ENCODE data around the gene PHF24.
"Not testable (repeated sequence)": the region's sequence is repeated elsewhere in the genome, so short reads cannot be mapped to it uniquely, and the experiment has no call there.

Gene PHF24

GRCh38 chr9:34996905-34997279, 38.8 kb downstream of the PHF24 start:
- no peak for DNase-seq (ENCODE audit: low read depth)

DNA sequence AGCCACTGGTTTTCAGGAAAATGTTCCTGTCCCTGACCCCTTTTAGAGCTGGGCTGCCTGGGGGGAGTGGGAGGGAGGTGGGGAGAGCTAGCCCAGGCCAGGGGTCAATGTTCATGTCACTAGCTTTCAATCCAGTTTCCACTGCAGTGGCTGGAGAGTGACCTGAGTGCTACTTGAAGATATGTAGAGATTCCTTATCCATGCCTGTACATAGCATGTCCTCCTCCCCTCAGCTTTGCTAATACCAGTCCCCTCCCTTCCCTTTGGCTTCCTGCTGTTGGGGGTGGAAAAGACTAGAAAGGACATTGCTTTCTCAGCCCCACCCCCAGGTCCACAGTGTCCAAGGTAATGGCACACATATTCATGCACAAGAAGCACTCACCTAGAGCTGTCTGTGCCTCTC, 39.3 kb downstream of the PHF24 start:
- no peak for DNase-seq (ENCODE audit: low read depth)

- no peak for DNase-seq (ENCODE audit: low read depth)
These were observed 40.2 kb downstream of the PHF24 start for GRCh38 chr9:34998266-34998665.

- DNase-seq (ENCODE audit: low read depth), result no peak
These were observed 41.5 kb downstream of the PHF24 start for GRCh38 chr9:34999576-34999975.

- no peak for DNase-seq (ENCODE audit: low read depth)
These were observed 42.6 kb downstream of the PHF24 start for GRCh38 chr9:35000535-35001284.

GRCh38 chr9:35001285-35001677, 43.2 kb downstream of the PHF24 start:
- DNase-seq (ENCODE audit: low read depth), result no peak

GRCh38 chr9:35001803-35002502, 43.9 kb downstream of the PHF24 start:
- DNase-seq (ENCODE audit: low read depth), result no peak

DNA sequence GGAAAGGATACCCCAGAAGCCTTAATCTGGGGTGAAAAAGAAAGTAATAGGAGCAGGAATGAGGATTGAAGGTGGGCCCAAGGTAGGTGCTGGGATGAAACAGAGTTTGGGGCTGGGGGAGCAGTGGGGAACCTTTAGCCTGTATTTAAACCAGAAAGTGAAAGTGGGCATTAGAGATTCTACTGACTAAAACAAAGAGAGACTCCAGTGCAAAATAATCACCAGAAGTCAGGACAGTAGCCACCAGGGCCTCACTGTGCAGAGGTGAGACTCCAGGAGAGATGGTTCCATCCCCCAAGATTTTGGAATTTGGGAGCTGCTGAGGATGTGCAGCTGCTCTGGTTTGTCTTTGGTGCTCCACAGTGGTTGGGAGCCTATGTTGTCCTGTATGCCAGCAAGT, 44.5 kb downstream of the PHF24 start:
- DNase-seq (ENCODE audit: low read depth), result no peak

GRCh38 chr9:35004299-35004698, 46.2 kb downstream of the PHF24 start:
- DNase-seq (ENCODE audit: low read depth), result not testable (repeated sequence)

DNA sequence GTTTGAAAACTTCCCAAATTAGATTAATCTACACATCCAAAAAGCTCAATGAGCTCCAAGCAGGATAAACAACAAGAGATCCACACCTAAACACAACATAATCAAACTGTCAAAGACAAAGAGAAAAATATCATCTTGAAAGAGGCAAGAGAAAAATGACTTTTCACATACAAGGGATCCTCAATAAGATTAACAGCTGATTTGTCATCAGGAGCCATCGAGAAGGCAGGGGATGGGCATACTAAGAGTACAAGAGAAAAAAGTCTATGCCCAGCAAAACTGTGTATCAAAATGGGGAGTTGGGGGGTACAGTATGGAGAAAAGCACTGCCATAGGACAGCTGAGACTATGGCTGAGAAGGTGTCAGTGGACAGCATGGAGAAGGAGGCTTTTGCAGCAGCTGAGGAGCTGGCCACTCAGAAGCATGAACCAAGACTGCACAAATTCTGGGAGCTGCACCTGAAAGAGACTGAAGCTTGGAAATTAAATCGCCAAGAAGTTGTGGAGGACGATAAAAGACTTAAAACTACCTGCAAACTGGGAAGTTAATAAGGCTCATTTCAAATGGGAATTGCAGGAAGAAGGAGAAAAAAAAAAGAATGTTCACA, 52.4 kb downstream of the PHF24 start:
- DNase-seq (ENCODE audit: low read depth), result no peak

DNA sequence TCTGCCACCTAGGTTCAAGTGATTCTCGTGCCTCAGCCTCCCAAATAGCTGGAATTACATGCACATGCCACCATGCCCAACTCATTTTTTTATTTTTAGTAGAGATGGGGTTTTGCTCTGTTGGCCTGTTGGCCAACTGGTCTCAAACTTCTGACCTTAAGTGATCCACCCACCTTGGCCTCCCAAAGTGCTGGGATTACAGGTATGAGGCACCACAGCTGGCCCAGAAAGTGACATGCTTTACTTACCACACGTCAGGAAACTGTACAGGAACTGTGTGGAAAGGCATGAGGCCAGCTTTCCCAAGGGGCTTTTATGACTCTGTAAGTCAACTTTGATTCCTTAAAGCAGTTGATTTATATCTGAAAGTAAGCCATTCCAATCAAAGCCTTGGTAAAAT, 56.4 kb downstream of the PHF24 start:
- no peak for DNase-seq (ENCODE audit: low read depth)

DNA sequence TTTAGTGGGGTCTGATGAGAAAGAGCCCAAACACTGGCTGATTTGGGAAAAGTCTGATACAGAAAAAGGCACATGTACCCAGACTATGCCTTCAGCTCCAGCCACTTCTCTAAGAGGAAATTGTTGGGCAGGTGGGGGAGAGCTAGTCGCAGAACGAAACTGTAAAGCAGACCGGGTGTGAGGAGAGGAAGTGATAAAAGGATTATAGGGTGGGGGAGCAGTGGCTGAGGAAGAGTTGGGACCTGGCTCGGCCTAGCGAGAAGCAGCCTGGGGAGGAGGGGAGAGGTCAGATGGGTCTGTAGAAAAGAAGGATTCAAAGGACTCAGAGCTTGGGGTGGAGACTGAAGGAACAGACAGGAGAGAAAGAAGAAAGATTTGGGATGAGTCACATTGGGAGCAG, 65.4 kb downstream of the PHF24 start:
- not testable (repeated sequence) for DNase-seq (ENCODE audit: low read depth)

- DNase-seq (ENCODE audit: low read depth), result no peak
These were observed 68.6 kb downstream of the PHF24 start for GRCh38 chr9:35026671-35027070.

GRCh38 chr9:35027374-35027773, 69.3 kb downstream of the PHF24 start:
- DNase-seq (ENCODE audit: low read depth), result no peak

- DNase-seq (ENCODE audit: low read depth), result no peak
These were observed 69.8 kb downstream of the PHF24 start for GRCh38 chr9:35027860-35028259.

GRCh38 chr9:35028341-35028740, 70.3 kb downstream of the PHF24 start:
- DNase-seq (ENCODE audit: low read depth), result no peak

DNA sequence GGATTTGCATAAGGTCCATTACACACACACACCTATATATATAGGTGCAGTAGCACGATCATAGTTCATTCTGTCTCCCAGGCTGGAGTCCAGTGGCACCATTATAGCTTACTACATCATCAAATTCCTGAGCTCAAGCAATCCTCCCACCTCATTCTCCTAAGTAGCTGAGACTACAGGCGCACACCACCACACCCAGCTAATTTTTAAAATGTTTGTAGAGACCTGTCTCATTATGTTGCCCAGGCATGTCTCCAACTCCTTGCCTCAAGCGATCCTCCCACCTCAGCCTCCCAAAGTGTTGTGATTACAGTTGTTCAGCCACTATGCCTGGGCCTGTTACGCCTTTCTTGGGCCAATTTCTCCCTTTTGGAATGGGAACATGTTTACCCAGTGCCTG, 71.2 kb downstream of the PHF24 start:
- no peak for DNase-seq (ENCODE audit: low read depth)

DNA sequence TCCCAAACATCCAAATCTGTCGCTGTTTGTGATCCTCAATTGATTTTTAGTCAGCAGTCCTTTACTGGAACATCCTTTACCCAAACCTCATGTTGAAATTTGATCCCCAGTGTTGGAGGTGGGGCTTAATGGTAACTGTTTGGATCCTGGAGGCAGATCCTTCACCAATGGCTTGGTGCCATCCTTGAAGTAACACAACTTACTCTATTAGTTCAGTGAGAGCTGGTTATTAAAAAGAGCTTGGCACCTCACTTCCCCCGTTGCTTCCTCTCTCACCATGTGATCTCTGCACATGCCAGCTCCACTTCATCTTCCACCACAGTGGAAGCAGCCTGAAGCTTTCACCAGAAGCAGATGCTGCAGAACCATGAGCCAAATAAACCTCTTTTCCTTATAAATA, 71.8 kb downstream of the PHF24 start:
- DNase-seq (ENCODE audit: low read depth), result no peak
